22Rv1 (cell line): ENCODE results near the gene ANXA4.
"Not testable (repeated sequence)": the region's sequence is repeated elsewhere in the genome, so short reads cannot be mapped to it uniquely, and the experiment has no call there.

Experiments
- ZFX ChIP-seq: fragments of 450-650 bp; IDR thresholded peaks from 2 replicates; pipeline ENCODE4 v1.6.1; 2017; ENCODE audit warnings: antibody characterized with exemption, borderline replicate concordance
- TF ChIP-seq, protein P1 (sequence below): fragments of 450-650 bp; IDR thresholded peaks from 2 replicates; pipeline ENCODE4 v1.5.1; 2017; ENCODE audit warnings: mild to moderate bottlenecking

DNA sequence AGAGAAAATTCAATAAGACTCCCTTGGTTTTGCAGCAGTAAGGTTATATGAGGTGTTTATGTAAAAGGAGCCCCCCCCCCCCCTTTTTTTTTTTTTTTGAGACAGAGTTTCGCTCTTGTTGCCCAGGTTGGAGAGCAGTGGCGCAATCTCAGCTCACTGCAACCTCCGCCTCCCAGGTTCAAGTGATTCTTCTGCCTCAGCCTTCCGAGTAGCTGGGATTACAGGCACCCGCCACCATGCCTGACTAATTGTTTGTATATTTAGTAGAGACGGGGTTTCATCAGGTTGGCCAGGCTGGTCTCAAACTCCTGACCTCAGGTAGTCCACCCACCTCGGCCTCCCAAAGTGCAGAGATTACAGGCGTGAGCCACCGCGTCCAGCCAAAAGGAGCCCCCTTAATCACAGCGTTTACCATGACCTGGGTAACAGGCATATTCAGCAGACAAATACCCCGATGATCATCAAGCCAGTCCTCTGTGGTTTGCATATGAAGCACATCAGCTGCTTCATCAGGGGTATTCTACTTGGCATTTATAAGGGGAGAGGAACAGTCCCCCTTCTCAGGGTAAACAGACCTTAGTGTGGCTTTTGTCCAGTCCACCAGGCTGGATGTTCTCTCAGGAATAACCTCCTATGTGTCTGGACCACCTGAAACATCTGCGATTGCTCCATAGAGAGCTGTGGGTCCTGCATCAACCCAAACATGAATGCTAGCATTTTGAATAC is 32.5 kb downstream of the ANXA4 start:
- TF ChIP-seq, protein P1, sequence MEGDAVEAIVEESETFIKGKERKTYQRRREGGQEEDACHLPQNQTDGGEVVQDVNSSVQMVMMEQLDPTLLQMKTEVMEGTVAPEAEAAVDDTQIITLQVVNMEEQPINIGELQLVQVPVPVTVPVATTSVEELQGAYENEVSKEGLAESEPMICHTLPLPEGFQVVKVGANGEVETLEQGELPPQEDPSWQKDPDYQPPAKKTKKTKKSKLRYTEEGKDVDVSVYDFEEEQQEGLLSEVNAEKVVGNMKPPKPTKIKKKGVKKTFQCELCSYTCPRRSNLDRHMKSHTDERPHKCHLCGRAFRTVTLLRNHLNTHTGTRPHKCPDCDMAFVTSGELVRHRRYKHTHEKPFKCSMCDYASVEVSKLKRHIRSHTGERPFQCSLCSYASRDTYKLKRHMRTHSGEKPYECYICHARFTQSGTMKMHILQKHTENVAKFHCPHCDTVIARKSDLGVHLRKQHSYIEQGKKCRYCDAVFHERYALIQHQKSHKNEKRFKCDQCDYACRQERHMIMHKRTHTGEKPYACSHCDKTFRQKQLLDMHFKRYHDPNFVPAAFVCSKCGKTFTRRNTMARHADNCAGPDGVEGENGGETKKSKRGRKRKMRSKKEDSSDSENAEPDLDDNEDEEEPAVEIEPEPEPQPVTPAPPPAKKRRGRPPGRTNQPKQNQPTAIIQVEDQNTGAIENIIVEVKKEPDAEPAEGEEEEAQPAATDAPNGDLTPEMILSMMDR = not testable (repeated sequence)
- TF ChIP-seq ZFX = not testable (repeated sequence)
